Right ventricle myocardium superior (tissue), 1 donor: ENCODE data around the gene TXNDC15. TPM values are rescaled to one million over a fixed set of nuclear protein-coding genes. Genes with fewer than 3 reads are reported as not detected.

Experiments
- microRNA-seq: library from miRNA; unstranded; fragments of <30 nt; microRNA quantifications from one replicate; pipeline ENCODE4 v1.2.0, GENCODE V29; 2020
- total RNA-seq: library from RNA; stranded (reverse); fragmentation: NEBNext Ultra II Directional; extraction: Animal tissue kit (Norgen Biotek cat#: 25700); gene quantifications from one replicate; pipeline ENCODE4 v1.2.1, GENCODE V29; 2021
- donor health status: DM: no; HTN: yes; CAD: no; lungs with severe emphysema.

The TXNDC15 gene
- total RNA-seq, 1 donor from 2014 or later = 54.2 TPM

Small RNA genes within 50 kb of the gene (microRNA-seq; reads per million reads assigned to microRNA genes)
- not detected for gene MIR4461

Other genes with a start within 250 kb of the TXNDC15 start
- 88.6 TPM for gene SAR1B, start 241.5 kb upstream of the TXNDC15 start, total RNA-seq
- 5.6 TPM for gene SEC24A, start 225.6 kb upstream of the TXNDC15 start, total RNA-seq
- 17.1 TPM for gene CAMLG, start 135.8 kb upstream of the TXNDC15 start, total RNA-seq
- gene DDX46, start 115.6 kb upstream of the TXNDC15 start, total RNA-seq = 26.3 TPM
- 21.9 TPM for gene C5orf24, start 28.4 kb upstream of the TXNDC15 start, total RNA-seq
- gene PCBD2, start 30.8 kb downstream of the TXNDC15 start, total RNA-seq = 28.9 TPM
- gene CATSPER3, start 93.5 kb downstream of the TXNDC15 start, total RNA-seq = 0.32 TPM
- not detected for gene PITX1, start 159.9 kb downstream of the TXNDC15 start, total RNA-seq